Lung (tissue), 12 donors: ENCODE measurements around the gene SIGLEC6. TPM values are rescaled to one million over a fixed set of nuclear protein-coding genes. Genes with fewer than 3 reads are reported as not detected.

ENCODE experiments used
- ATAC-seq: fragments of 200-7000 bp; cut with Tn5 transposase; one replicate; pipeline ENCODE4 v1.9.1; 2020; ENCODE audit warnings: moderate number of reproducible peaks; ENCODE audit not compliant: insufficient read depth, low FRiP score
- DNase-seq, 3 donors: peaks; one replicate each; pipeline ENCODE4 v3.0.0-alpha.2; 2013 to 2017
- H3K27ac ChIP-seq, 2 donors: one replicate each; pipeline ENCODE4 v1.5.1; 2013; ENCODE audit warnings: mild to moderate bottlenecking in 2 of 2, moderate library complexity in 2 of 2, control low read depth in 1 of 2, inconsistent platforms in 1 of 2, low read depth in 1 of 2, low read length in 1 of 2
- H3K27me3 ChIP-seq, 3 donors: one replicate each; pipeline ENCODE4 v1.5.1; 2013; ENCODE audit warnings: low read length in 2 of 3; ENCODE audit not compliant: control insufficient read depth in 3 of 3, insufficient read depth in 3 of 3
- H3K36me3 ChIP-seq, 4 donors: one replicate each; pipeline ENCODE4 v1.5.1; 2013; ENCODE audit warnings: low read length in 4 of 4, mild to moderate bottlenecking in 1 of 4, moderate library complexity in 1 of 4; ENCODE audit not compliant: control insufficient read depth in 4 of 4, insufficient read depth in 4 of 4
- H3K4me1 ChIP-seq, 5 donors: one replicate each; pipeline ENCODE4 v1.5.1; 2013; ENCODE audit warnings: low read length in 5 of 5, mild to moderate bottlenecking in 2 of 5, moderate library complexity in 1 of 5; ENCODE audit not compliant: control insufficient read depth in 5 of 5, insufficient read depth in 5 of 5
- H3K4me3 ChIP-seq: one replicate; pipeline ENCODE4 v1.5.1; 2013; ENCODE audit warnings: mild to moderate bottlenecking, control low read depth, moderate library complexity
- H3K9ac ChIP-seq, 2 donors: one replicate each; pipeline ENCODE4 v1.5.1; 2013; ENCODE audit warnings: low read length in 2 of 2, control low read depth in 1 of 2; ENCODE audit not compliant: insufficient read depth in 1 of 2
- H3K9me3 ChIP-seq, 4 donors: one replicate each; pipeline ENCODE4 v1.5.1; 2013; ENCODE audit warnings: low read length in 3 of 4, mild to moderate bottlenecking in 1 of 4, moderate library complexity in 1 of 4; ENCODE audit not compliant: control insufficient read depth in 4 of 4, insufficient read depth in 3 of 4
- CTCF ChIP-seq: IDR thresholded peaks from 2 replicates; pipeline ENCODE4 v1.5.1; 2012; ENCODE audit warnings: mild to moderate bottlenecking; ENCODE audit errors: control extremely low read depth, extremely low read depth
- WGBS, 2 donors: extraction: QIAGEN DNeasy Blood & Tissue Kit; methylation state at CpG; one replicate each; pipeline ENCODE4 v1.1.7; 2013; 5-methylcytosine and 5-hydroxymethylcytosine counted together
- polyA plus RNA-seq, 2 donors: library from polyadenylated mRNA; stranded (reverse); fragments of 200-250 nt; gene quantifications; one replicate each; pipeline ENCODE4 v1.2.1, GENCODE V29; 2013
- total RNA-seq, 2 donors: library from RNA; depleted of rRNA in 1 of 2; stranded (reverse); fragments of >200 nt in 1 of 2; gene quantifications; one replicate each; pipeline ENCODE4 v1.2.1, GENCODE V29; 2014 to 2021
- donor health status: control.
- donor health status: control.
- donor health status: Bipolar disorder and iron deficiency.
- donor health status: healthy.
- donor health status: DM: yes; HTN: yes; CAD: no.

SIGLEC6 gene
- total and polyA plus RNA-seq, 4 donors = 0.23 to 5.3 (median 0.45) TPM

DNA sequence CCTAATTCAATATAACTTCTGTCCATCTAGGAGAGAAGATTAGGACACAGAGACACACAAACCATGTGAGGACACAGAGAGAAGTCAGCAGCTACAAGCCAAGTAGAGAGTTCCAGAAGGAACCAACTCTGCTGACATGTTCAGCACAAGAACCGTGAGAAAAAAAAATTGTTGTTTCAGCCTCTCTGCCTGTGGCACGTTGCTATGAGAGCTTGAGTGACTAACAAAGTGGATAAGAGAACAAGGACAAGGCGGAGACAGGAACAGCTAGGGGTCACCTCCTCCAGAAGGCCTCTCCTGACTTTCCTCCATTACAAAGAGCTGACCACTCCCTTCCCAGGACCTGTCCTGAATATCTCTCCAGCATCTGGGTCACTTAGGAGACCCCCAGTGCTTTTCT lies 24.3 kb downstream of the SIGLEC6 start:
- no peaks in the 10 kb centered on the region for H3K36me3 ChIP-seq
- TF ChIP-seq CTCF = no peak
- no peak overlapping the region for H3K9ac ChIP-seq
- peaks cover 0 to 7% (median 0%) of the 10 kb centered on the region in 4 donors for H3K9me3 ChIP-seq
- 42 to 59% methylated on average over 3 of the region's 3 CpGs for WGBS, 2 donors
- no peak overlapping the region for H3K4me3 ChIP-seq
- H3K4me1 ChIP-seq = no peaks in the 10 kb centered on the region
- H3K27me3 ChIP-seq = peaks cover 0 to 2% (median 0%) of the 10 kb centered on the region in 3 donors
- DNase-seq (no peak), ATAC-seq (no peak)
- no peak overlapping the region for H3K27ac ChIP-seq

DNA sequence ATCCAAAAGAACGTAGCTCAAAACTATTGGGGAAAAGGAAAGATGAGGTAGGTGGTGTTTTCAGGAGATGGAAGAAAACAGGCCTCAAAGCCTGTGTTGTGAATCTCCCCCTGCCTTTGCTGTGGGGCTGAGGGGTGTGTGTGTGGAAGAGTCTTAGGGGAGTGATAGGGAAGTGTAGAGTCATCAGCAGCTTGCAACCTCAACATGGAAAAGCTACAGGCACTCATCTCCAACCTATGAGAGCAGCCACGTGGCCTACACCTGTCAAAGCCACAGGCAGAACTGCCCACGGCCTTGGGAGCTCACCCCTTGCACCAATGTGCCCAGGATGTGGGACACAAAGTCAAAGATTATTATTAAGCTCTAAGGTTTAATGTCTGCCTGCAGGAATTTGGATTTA lies 25.6 kb downstream of the SIGLEC6 start:
- Histone ChIP-seq H3K27me3 (peaks cover 0 to 1% (median 0%) of the 10 kb centered on the region in 3 donors), H3K4me3 (no peak overlapping the region), H3K9me3 (peaks cover 0 to 7% (median 0%) of the 10 kb centered on the region in 4 donors), H3K4me1 (no peaks in the 10 kb centered on the region), H3K36me3 (no peaks in the 10 kb centered on the region), H3K9ac (no peak overlapping the region), H3K27ac (no peak overlapping the region)
- ATAC-seq (no peak), DNase-seq (no peak)
- TF ChIP-seq CTCF = no peak
- 43 to 53% methylated on average over 3 of the region's 3 CpGs for WGBS, 2 donors

- peaks cover 0 to 7% (median 0%) of the 10 kb centered on the region in 4 donors for H3K9me3 ChIP-seq
- WGBS, 2 donors = 31 to 44% methylated on average over 3 of the region's 3 CpGs
- H3K9ac ChIP-seq = no peak overlapping the region
- no peak for TF ChIP-seq CTCF
- H3K4me1 ChIP-seq = no peaks in the 10 kb centered on the region
- ATAC-seq (no peak), DNase-seq (no peak)
- no peaks in the 10 kb centered on the region for H3K27me3 ChIP-seq
- no peaks in the 10 kb centered on the region for H3K36me3 ChIP-seq
- no peak overlapping the region for H3K4me3 ChIP-seq
- no peak overlapping the region for H3K27ac ChIP-seq
Observed at GRCh38 chr19:51503896-51504295, 27.6 kb downstream of the SIGLEC6 start.

DNA sequence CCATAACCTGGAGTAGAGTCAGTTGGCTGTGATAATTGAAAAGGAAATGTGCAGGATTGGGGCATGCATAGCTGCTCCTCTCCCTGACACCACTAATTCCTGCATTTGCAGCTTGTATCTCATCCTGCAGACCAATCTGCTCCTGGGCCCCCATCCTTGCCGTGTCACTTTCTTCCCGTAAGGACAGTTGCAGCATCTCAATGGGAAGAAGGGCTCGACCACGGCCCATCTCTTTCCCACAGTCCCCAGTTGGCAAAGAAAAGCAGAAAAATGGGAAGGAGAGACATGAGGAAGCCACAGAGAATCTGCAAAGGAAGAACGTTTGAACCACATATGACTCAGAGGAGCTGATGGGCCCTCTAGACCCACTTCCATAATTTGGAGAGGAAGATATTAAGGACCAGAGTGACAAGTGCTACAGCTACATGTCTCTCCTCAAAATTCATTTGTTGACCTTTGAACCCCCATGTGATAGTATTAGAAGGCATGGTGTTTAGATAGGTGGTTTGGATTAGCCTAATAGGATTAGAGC lies 28.1 kb downstream of the SIGLEC6 start:
- Histone ChIP-seq H3K9ac (no peak overlapping the region), H3K9me3 (peaks cover 0 to 7% (median 0%) of the 10 kb centered on the region in 4 donors), H3K27ac (no peak overlapping the region), H3K4me3 (no peak overlapping the region), H3K36me3 (no peaks in the 10 kb centered on the region), H3K27me3 (no peaks in the 10 kb centered on the region), H3K4me1 (no peaks in the 10 kb centered on the region)
- WGBS, 2 donors = 27 to 59% methylated on average over 5 of the region's 5 CpGs
- ATAC-seq (no peak), DNase-seq (no peak)
- TF ChIP-seq CTCF = no peak
